ENCODE measurements around the gene TPK1. TPM values are rescaled to one million over a fixed set of nuclear protein-coding genes. Genes with fewer than 3 reads are reported as not detected.

Gene TPK1
- total and polyA plus RNA-seq, 12 donors, result 2.9 to 10.8 (median 6.4) TPM

DNA sequence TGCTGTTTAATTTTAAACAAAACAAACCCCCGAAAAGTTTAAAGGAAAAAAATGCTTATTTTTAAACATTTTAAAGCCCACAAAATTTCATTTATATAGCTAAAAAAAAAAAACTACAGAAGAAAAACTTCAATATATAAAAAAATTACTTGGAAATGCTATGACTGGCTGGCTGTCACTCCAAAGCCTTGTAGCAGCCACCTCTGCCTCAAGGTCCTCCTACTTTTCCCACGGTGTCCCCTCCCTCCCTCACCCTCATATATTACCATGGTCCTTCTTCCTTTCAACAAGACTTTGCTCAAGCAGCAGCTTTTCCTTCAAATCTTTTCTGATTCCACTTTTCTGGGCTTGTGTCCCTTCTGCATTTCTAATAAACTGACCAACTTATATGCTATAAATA lies 122.0 kb downstream of the TPK1 start:
- Histone ChIP-seq H3K36me3 (no peaks in the 10 kb centered on the region), H3K27me3 (no peaks in the 10 kb centered on the region), H3K9me3 (peaks cover 0 to 3% (median 0%) of the 10 kb centered on the region in 11 donors), H3K4me1 (no peaks in the 10 kb centered on the region), H3K4me3 (no peak overlapping the region), H3K27ac (no peak overlapping the region)
- no peak for DNase-seq
- intact Hi-C loops (cut with DNase I), result no loop called here
- no peak for TF ChIP-seq CTCF (IDR thresholded peaks at IDR 0.05)
- ATAC-seq, result no peak
- WGBS, 2 donors, result 36 to 69% methylated on average over 2 of the region's 2 CpGs

GRCh38 chr7:144710791-144711190 lies 125.1 kb downstream of the TPK1 start:
- no peaks in the 10 kb centered on the region for H3K9me3 ChIP-seq
- ATAC-seq, result no peak
- TF ChIP-seq CTCF (IDR thresholded peaks at IDR 0.05), result no peak
- no peaks in the 10 kb centered on the region for H3K27me3 ChIP-seq
- intact Hi-C loops (cut with DNase I), result no loop called here
- H3K4me3 ChIP-seq, result no peak overlapping the region
- no peak overlapping the region for H3K27ac ChIP-seq
- WGBS, 2 donors, result 89% methylated on average over 4 of the region's 4 CpGs
- no peaks in the 10 kb centered on the region for H3K4me1 ChIP-seq
- no peaks in the 10 kb centered on the region for H3K36me3 ChIP-seq
- DNase-seq, result no peak

DNA sequence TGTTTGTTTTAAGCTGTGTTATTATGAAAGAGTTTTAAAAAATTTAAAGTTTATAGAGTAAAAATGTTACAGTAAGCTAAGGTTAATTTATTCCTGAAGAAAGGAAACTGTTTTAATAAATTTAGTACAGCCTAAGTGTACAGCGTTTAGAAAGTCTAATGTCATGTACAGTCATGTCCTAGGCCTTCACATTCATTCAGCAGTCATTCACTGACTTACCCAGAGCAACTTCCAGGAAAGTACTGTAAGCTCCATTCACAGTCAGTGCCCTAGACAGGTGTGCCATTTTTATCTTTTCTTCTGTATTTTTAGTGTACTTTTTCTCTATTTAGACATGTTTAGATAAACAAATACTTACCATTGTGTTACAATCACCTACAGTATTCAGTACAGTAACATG lies 126.8 kb downstream of the TPK1 start:
- ATAC-seq (no peak), DNase-seq (no peak)
- intact Hi-C loops (cut with DNase I), result no loop called here
- no peaks in the 10 kb centered on the region for H3K4me1 ChIP-seq
- H3K27ac ChIP-seq, result no peak overlapping the region
- 79 to 89% methylated on average over 1 of the region's 1 CpG for WGBS, 2 donors
- no peaks in the 10 kb centered on the region for H3K9me3 ChIP-seq
- H3K4me3 ChIP-seq, result no peak overlapping the region
- no peaks in the 10 kb centered on the region for H3K27me3 ChIP-seq
- no peaks in the 10 kb centered on the region for H3K36me3 ChIP-seq
- TF ChIP-seq CTCF (IDR thresholded peaks at IDR 0.05), result no peak

DNA sequence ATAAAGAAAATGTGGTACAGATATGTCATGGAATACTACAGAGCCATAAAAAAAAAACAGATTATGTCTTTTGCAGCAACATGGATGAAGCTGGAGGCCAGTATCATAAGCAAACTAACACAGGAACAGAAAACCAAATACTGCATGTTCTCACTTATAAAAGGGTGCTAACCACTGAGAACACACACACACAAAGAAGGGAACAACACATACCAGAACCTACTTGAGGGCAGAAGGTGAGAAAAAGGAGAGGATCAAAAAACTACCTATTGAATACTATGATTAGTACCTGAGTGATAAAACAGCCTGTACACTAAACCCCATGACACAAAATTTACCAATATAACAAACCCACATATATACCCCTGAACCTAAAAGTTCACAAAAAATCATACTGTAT lies 144.6 kb downstream of the TPK1 start:
- Histone ChIP-seq H3K9me3 (no peaks in the 10 kb centered on the region), H3K4me1 (no peaks in the 10 kb centered on the region)
- intact Hi-C loops (cut with DNase I), result no loop called here

More for the DNA sequence above, 144.6 kb downstream of the TPK1 start:
- Histone ChIP-seq H3K36me3 (no peaks in the 10 kb centered on the region), H3K4me3 (no peak overlapping the region), H3K27me3 (no peaks in the 10 kb centered on the region), H3K27ac (no peak overlapping the region)
- DNase-seq (no peak), ATAC-seq (no peak)
- TF ChIP-seq CTCF (IDR thresholded peaks at IDR 0.05), result no peak

Data from heart right ventricle (tissue), 16 donors.